CD4-positive, alpha-beta T cell (primary cell): ENCODE data around the gene TNS3. TPM values are rescaled to one million over a fixed set of nuclear protein-coding genes. Genes with fewer than 3 reads are reported as not detected.

Experiments used
- ATAC-seq: fragments of 200-7000 bp; cut with Tn5 transposase; one replicate; pipeline ENCODE4 v1.10.0; 2022; ENCODE audit warnings: mild to moderate bottlenecking; ENCODE audit not compliant: poor library complexity
- CTCF ChIA-PET: fragments of 350-600 bp; sonication (Branson Sonifier 250); formaldehyde crosslinking; loops from one replicate; lab custom pipeline; 2021; ENCODE audit warnings: antibody characterized with exemption, inconsistent platforms; lab: Charles Lee
- POLR2A ChIA-PET: fragments of 350-600 bp; sonication (Branson Sonifier 250); formaldehyde crosslinking; loops from one replicate; lab custom pipeline; 2021; ENCODE audit warnings: antibody characterized with exemption, inconsistent platforms; lab: Charles Lee
- DNase-seq, 14 experiments: peaks; one replicate each; pipeline ENCODE4 v3.0.0-alpha.2; 2013 to 2020; ENCODE audit warnings: mixed read lengths in 2 of 14
- H3K27ac ChIP-seq, 2 donors: one replicate each; pipeline versions ENCODE4 v1.5.1 to v1.7.0; 2013; ENCODE audit warnings: low read length in 2 of 2, low read depth in 1 of 2, mild to moderate bottlenecking in 1 of 2
- H3K27me3 ChIP-seq, 2 experiments: 1 replicate in 1 of 2; 2 replicates in 1 of 2; pipeline versions ENCODE4 v1.6.1 to v1.7.0; 2013; ENCODE audit warnings: low read length in 2 of 2, control low read depth in 1 of 2, mild to moderate bottlenecking in 1 of 2, moderate library complexity in 1 of 2; ENCODE audit not compliant: insufficient read depth in 2 of 2, control insufficient read depth in 1 of 2
- H3K36me3 ChIP-seq: one replicate; pipeline ENCODE4 v1.6.1; 2013; ENCODE audit warnings: low read length, control low read depth; ENCODE audit not compliant: insufficient read depth
- H3K4me1 ChIP-seq: one replicate; pipeline ENCODE4 v1.6.1; 2013; ENCODE audit warnings: low read length, control low read depth; ENCODE audit not compliant: insufficient read depth
- H3K4me3 ChIP-seq: one replicate; pipeline ENCODE4 v1.5.1; 2013; ENCODE audit warnings: mild to moderate bottlenecking, low read length, moderate library complexity
- H3K9me3 ChIP-seq, 2 experiments: 1 replicate in 1 of 2; 2 replicates in 1 of 2; pipeline versions ENCODE4 v1.6.1 to v1.7.0; 2013; ENCODE audit warnings: low read length in 2 of 2, mild to moderate bottlenecking in 2 of 2, control low read depth in 1 of 2, moderate library complexity in 1 of 2; ENCODE audit not compliant: control insufficient read depth in 1 of 2, insufficient read depth in 1 of 2
- H3K27ac Mint-ChIP-seq: one replicate; pipeline ENCODE4 v1.8.0; 2020; ENCODE audit warnings: mixed read lengths
- H3K27me3 Mint-ChIP-seq: one replicate; pipeline ENCODE4 v1.8.0; 2021; ENCODE audit warnings: mixed read lengths
- H3K36me3 Mint-ChIP-seq: one replicate; pipeline ENCODE4 v1.8.0; 2021; ENCODE audit warnings: low read depth, mixed read lengths
- H3K4me1 Mint-ChIP-seq: one replicate; pipeline ENCODE4 v1.8.0; 2021; ENCODE audit warnings: low read depth, mixed read lengths
- H3K4me3 Mint-ChIP-seq: one replicate; pipeline ENCODE4 v1.8.0; 2020; ENCODE audit warnings: mild to moderate bottlenecking, mixed read lengths
- H3K9me3 Mint-ChIP-seq: one replicate; pipeline ENCODE4 v1.8.0; 2020; ENCODE audit warnings: mixed read lengths
- CTCF ChIP-seq: fragments of 200-600 bp; IDR thresholded peaks from one replicate; pipeline ENCODE4 v1.8.0; 2022; ENCODE audit warnings: antibody characterized with exemption, mild to moderate bottlenecking
- intact Hi-C, 2 experiments: fragments of 100-400 bp; cut with DNase I in 1 of 2; cut with micrococcal nuclease in 1 of 2; formaldehyde crosslinking; loops; one replicate each; pipeline versions ENCODE4 v1.15.1 to v1.9.0; 2023 to 2025; cut with DNase I, micrococcal nuclease
- total RNA-seq, 174 experiments: library from RNA in 2 of 174; stranded (reverse) in 2 of 174; gene quantifications; one replicate each; pipeline ENCODE4 v1.2.3 and lab custom pipeline; 2021 to 2026

TNS3 gene
- total RNA-seq, 2 experiments from 2014 or later = 0.16 to 0.47 TPM

DNA sequence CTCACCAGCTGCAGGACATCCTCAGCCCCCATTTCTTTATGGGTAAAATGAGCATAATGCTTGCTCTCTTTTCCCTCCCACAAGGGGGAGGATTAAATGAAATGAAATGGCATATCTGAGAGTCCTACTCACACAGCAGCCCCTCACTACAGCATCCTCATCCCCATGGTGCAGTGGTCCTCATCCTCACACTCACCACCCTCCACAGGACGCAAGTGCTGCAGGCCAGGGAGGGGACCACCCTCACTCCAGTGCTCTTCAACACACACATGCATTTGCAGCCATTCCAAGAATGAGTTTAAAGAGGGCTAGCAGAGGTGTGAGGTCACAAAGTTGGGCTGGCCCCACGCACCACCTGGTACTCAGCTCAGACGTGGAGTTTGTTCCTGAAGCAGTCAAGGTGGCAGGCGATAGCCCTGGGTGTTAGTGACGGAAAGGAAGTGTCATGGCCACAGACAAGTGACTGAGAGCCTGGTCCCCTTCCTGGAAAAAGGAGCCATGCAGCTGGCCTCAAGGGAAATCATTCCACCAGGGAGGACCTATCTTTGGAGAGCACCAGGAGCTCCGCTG lies 234.0 kb downstream of the TNS3 start:
- Histone ChIP-seq H3K36me3 (no peaks in the 10 kb centered on the region), H3K4me3 (no peak overlapping the region), H3K9me3 (peaks cover 0 to 15% of the 10 kb centered on the region in 2 experiments), H3K27me3 (no peaks in the 10 kb centered on the region), H3K4me1 (no peaks in the 10 kb centered on the region), H3K27ac (no peak overlapping the region)
- ChIA-PET POLR2A (no interaction called here), CTCF (no interaction called here)
- H3K36me3 Mint-ChIP-seq = no peaks in the 10 kb centered on the region
- H3K27me3 Mint-ChIP-seq = no peaks in the 10 kb centered on the region
- no peaks in the 10 kb centered on the region for H3K9me3 Mint-ChIP-seq
- no peak overlapping the region for H3K27ac Mint-ChIP-seq
- no peak for TF ChIP-seq CTCF
- ATAC-seq = no peak
- intact Hi-C loops = no loop called here
- no peak for DNase-seq
- no peaks in the 10 kb centered on the region for H3K4me1 Mint-ChIP-seq
- H3K4me3 Mint-ChIP-seq = no peak overlapping the region

- H3K36me3 Mint-ChIP-seq = no peaks in the 10 kb centered on the region
- no peak overlapping the region for H3K4me3 Mint-ChIP-seq
- CTCF ChIA-PET = no interaction called here
Observed at GRCh38 chr7:47347346-47347745, 234.6 kb downstream of the TNS3 start.

DNA sequence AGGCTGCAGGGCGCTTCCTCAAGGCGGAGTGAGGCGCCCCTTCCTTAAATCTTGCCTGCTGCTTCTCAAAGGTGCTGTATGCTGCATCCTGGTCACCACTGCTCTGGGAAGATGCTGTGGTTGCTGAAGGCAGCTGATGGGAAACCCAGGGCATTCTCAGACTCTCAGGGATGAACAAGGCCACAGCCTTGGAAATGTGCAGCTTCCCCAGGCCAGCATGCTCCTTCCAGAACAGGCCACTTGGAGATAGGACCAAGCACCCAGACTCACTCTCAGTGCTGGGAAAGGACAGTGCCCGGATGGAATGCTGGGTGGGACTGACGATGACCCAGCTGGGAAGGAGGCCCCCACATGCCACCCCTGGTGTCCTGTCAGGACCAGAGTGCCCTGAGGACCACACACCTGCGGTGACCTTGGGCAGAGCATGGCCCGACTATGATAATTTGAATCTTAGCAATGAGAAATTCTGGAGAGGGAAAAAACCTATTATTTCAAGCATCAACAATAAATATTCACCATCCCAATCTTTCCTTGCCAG lies 235.5 kb downstream of the TNS3 start:
- no peak for DNase-seq
- H3K27me3 Mint-ChIP-seq = no peaks in the 10 kb centered on the region
- intact Hi-C loops = no loop called here
- no peaks in the 10 kb centered on the region for H3K4me1 Mint-ChIP-seq
- no peak for TF ChIP-seq CTCF
- Histone ChIP-seq H3K4me1 (no peaks in the 10 kb centered on the region), H3K27me3 (no peaks in the 10 kb centered on the region), H3K9me3 (peaks cover 0 to 15% of the 10 kb centered on the region in 2 experiments), H3K4me3 (no peak overlapping the region), H3K27ac (no peak overlapping the region), H3K36me3 (no peaks in the 10 kb centered on the region)
- no peak for ATAC-seq
- no peaks in the 10 kb centered on the region for H3K9me3 Mint-ChIP-seq
- H3K36me3 Mint-ChIP-seq = no peaks in the 10 kb centered on the region
- ChIA-PET POLR2A (no interaction called here), CTCF (no interaction called here)
- H3K27ac Mint-ChIP-seq = no peak overlapping the region
- H3K4me3 Mint-ChIP-seq = no peak overlapping the region

More at GRCh38 chr7:47347346-47347745, 234.6 kb downstream of the TNS3 start:
- Histone ChIP-seq H3K27ac (no peak overlapping the region), H3K27me3 (no peaks in the 10 kb centered on the region), H3K36me3 (no peaks in the 10 kb centered on the region), H3K4me1 (no peaks in the 10 kb centered on the region), H3K9me3 (peaks cover 0 to 15% of the 10 kb centered on the region in 2 experiments), H3K4me3 (no peak overlapping the region)
- DNase-seq = no peak
- H3K9me3 Mint-ChIP-seq = no peaks in the 10 kb centered on the region
- no peak overlapping the region for H3K27ac Mint-ChIP-seq
- no peaks in the 10 kb centered on the region for H3K4me1 Mint-ChIP-seq
- POLR2A ChIA-PET = no interaction called here
- no peak for TF ChIP-seq CTCF
- intact Hi-C loops = no loop called here
- no peaks in the 10 kb centered on the region for H3K27me3 Mint-ChIP-seq
- ATAC-seq = no peak
